K562 (cell line): Measurements from ENCODE around the gene MOG.

Experiments used
- CTCFL ChIP-seq: IDR thresholded peaks from 2 replicates; pipeline ENCODE4 v1.6.1; 2011; ENCODE audit warnings: borderline replicate concordance, low read depth, mild to moderate bottlenecking, moderate library complexity, low read length; ENCODE audit not compliant: insufficient read depth, poor library complexity, severe bottlenecking
- ZFP30 ChIP-seq: fragments of 250-450 bp; sonication (Bioruptor Pico); IDR thresholded peaks from 2 replicates; pipeline ENCODE4 v1.8.0; 2022; ENCODE audit warnings: moderate library complexity, mild to moderate bottlenecking, inconsistent platforms, borderline replicate concordance

- TF ChIP-seq CTCFL (no peak), ZFP30 (CRISPR knock-in tag) (no peak)
These were observed 24.8 kb upstream of the MOG start for GRCh38 chr6:29631860-29632731.
